GM21360 (cell line): Measurements from ENCODE around the gene DCLK1.

Experiments
- ATAC-seq: cut with Tn5 transposase; IDR thresholded peaks from one replicate; pipeline ENCODE4 v1.9.1; 2021; ENCODE audit warnings: mild to moderate bottlenecking, moderate library complexity; ENCODE audit not compliant: unreplicated experiment

Gene DCLK1

DNA sequence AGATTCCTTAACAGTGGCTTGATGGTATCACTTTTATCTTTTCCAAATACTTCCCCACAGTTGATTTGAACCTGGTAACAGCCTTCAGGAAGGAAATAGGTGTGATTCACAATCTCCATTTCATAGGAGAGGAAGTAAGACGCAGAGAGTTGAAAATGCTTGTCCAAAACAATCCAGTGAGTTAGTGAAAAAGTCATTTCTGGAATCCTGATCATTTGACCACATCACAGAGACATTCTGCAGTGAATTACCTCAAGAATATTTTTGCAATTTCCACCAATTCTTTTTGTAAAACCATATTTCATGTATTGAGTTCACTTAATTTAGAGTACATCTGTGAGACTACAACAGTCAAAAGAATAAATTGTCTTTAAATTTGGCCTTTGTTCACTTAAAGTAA is 292.8 kb downstream of the DCLK1 start:
- no peak for ATAC-seq

- no peak for ATAC-seq
Measured at GRCh38 chr13:35836446-35836845, 294.7 kb downstream of the DCLK1 start.

GRCh38 chr13:35835989-35836388 is 295.2 kb downstream of the DCLK1 start:
- no peak for ATAC-seq

DNA sequence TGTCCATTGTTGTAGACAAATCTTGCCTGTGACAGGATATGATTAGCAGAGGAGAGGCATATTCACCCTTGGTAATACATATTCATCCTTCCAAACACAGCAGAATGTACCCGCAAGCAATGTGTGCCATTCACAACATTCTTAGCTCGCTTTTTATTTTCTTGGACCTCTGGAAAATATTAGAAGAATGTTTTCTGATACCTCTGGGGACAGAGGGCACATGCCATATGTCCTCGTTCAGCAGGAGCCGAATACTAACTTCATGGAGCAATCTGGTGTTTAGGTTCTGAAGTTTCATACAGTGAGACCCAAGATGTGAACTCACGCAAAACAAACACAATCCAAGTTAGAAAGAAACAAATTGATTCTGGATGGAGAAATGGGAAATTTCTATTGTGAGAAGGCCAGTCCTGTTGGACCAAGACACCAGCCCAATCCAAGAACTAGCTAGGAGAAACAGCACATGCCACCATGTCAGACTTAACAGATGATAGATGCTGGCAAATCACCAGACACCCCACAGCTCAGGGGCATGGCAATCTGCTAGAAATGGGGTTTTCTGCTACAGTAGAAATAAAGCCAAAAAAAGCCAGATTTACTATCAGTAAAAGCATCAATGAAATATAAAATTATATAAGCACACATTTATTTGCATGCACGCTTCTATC is 297.4 kb downstream of the DCLK1 start:
- no peak for ATAC-seq

- no peak for ATAC-seq
Measured at GRCh38 chr13:35833031-35833430, 298.2 kb downstream of the DCLK1 start.

DNA sequence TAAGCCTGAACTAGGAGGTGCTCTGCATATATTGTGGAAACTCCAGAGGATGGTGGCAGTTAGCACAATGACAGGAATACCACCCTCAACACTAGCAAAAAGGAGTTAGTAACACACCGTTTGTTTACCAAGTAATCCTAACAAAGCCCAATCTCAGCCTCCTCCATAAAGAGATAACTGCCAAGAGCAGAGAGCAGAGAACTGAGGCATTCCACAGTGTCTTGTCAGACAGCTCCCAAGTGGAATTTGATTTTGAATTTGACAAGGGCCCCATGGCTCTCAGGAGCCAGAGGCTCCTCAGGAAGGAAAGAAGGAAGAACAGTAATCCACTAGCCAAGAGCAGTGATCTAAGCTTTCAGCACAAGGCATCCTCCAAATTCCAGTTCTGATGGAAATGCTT is 298.6 kb downstream of the DCLK1 start:
- ATAC-seq: no peak

DNA sequence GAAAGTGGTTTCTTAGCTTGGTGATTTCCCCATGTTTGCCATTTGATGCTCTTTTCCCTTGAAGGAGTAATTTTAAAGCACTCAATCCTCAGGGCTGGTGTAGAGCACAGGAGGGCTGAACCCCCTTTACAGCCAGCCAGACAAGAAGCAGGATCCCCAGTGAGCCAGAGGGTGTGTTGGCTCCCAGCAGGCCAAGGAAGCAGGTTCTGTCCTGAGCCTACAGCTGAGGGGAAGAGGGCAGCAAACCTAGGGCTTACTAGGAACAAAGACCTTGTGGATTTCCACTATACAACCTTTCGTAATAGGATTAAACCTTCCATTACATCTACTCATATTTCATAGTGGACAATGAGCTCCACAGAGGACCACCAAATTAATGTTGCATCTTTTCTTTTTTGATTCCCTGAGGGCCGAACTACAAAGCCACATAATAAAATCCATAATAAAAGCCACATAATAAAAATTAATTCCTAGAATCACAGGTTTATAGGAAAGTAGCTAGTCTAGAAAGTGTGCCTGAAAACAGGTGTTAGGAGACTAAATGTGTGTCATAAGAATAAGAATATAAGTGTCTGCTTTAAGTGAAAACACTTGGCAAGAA is 300.2 kb downstream of the DCLK1 start:
- no peak for ATAC-seq

- ATAC-seq: no peak
Measured at GRCh38 chr13:35826626-35827254, 304.4 kb downstream of the DCLK1 start.

DNA sequence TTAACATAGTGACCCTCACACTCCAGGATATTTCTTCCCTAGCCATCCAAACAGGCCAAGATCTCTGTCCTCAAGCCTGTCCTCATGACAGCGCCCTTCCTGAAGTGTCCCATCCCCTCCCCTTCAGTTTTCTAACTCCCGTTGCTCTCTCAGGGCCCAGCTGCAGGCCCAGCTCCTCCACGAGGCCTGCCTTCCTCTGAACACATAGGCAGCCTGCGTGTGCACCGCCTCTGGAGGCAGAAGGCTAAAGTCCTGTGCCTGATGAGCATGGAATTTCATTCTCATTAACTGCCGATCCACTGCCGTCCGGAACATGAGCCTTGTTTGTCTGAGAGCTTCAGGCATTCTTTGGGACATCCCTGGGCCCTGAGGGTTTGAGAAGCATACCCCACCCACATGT is 306.4 kb downstream of the DCLK1 start:
- ATAC-seq: no peak

DNA sequence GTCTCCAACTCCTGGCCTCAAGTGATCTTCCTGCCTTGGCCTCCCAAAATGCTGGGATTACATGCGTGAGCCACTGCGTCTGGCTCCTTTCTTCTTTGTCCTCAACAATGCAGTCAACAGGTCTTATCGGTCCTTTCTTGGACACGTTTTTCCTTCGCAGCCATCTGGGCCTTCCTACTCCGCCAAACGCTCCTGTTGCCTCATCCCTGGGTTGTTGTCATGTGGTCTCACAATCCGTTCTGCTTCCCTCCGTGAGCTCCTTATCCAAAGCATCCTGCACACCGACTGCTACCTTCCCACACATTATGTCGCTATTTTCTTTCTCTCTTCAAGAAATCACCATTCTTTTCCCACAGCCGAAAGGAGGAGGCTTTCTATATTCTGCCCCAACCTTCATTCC is 306.8 kb downstream of the DCLK1 start:
- no peak for ATAC-seq

- ATAC-seq: no peak
Measured at GRCh38 chr13:35822666-35823065, 308.5 kb downstream of the DCLK1 start.

DNA sequence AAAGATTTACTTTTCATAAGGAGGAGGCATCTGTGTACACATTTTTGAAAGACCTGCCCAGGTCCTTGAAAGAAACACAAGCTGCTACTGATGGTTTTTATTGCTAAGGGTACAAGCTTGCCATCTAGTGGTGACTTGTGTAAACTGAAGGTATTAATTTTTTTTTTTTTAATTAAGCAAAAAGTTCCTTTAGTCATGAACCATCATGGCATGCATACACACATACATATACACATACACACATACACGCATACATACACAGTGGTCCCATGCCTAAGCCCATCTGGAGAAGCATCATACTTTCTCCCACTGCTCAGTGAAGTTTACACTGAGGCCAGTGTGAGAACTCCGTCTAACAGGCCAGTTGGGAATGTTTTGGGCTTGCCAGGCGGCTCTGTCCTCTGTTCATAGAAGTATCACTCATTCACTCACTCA is 312.5 kb downstream of the DCLK1 start:
- no peak for ATAC-seq

GRCh38 chr13:35817642-35818607 is 313.3 kb downstream of the DCLK1 start:
- ATAC-seq: no peak

DNA sequence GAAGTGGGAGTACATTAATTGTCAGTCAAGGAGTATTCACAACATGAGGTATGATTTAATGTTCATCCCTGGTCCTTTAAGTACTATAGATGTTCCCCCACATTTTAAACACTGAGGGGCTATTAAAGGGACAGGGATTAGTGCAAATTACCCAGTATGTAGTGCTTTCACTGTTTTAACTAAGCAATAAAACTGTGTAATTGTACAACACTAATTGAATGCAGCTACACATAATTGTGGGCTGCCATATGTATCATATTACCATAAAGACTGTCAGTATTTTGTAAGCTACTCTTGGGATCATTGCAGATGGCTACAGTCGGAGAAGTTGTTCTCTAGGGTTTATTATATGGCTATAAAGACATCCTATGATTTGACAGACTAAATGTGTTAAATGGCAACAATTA is 316.6 kb downstream of the DCLK1 start:
- no peak for ATAC-seq

GRCh38 chr13:35812736-35813135 is 318.4 kb downstream of the DCLK1 start:
- ATAC-seq: no peak

GRCh38 chr13:35810321-35810720 is 320.9 kb downstream of the DCLK1 start:
- ATAC-seq: no peak

- ATAC-seq: no peak
Measured at GRCh38 chr13:35808846-35809245, 322.3 kb downstream of the DCLK1 start.

DNA sequence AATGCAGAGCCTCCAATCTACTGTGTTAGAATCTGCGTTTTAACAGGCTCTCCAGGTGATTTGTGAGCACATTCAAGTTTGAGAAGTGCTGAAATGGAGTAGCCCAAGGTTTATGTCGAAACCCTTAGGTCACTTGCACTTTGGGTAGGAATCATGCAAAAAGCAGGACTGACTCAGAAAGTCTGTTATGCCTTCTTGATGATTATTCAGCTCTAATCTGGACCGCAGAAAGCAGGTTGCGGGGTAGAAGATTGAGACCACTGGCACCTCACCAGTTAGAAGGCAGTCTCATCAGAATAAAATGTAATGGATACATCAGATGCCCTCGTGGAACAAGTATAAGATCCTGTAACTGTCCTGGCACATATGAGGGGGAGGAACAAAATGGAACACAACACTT is 326.3 kb downstream of the DCLK1 start:
- ATAC-seq: no peak

DNA sequence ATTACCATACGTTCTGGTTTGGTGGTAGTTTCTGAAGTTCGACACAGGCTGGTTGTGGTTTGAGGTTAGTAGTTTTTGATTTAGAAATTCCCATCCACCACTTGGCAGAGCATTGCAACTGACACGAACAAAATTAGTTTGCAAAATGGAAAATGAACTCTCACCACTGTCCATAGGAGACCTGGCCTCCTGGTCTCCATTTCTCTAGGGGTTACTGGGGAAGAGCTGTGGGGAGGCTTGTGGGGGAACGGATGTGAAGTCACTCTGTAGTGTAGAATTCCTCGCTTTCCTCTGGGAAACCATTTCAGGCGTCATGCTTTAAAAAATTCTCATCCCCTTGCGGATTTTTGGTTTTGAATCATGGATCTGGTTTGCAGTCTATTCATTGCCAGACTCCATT is 333.2 kb downstream of the DCLK1 start:
- no peak for ATAC-seq

DNA sequence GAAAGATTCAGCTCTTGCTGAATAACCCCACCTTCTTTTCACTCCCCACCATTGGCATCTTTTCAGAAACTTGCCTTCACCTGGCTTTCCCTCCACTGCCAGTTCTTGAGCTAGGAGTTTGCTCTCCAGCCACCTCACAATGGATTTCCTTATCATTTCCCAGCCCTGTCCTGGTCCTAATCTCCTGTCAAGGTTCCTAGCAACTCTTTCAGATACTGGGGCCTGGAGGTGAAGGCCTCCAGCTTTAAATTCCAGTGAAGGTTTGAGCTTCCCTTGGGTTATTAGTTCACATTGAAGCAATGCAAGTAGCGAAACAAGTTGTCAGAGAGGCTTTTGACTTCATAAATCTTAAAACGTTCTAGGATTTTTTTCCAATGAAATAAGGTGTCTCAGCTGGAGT is 333.9 kb downstream of the DCLK1 start:
- ATAC-seq: no peak

DNA sequence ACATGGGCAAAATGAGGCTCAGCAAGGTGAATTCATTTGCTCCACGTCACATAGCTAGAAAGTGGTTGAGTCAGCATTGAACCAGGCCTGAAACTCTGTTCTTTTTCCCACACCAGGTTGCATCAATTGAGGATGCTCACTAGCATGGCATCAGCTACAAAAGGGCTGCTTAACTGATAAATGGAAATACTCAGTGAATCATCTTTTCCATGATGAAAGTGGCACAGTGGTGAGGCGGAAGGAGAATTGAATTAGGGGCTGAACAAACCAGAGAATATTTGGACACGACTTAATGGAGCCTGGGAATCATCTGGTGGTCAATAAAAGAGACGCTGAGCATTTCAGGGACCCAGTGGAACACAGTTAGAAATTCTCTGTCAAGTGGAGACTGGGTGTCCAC is 334.6 kb downstream of the DCLK1 start:
- ATAC-seq: no peak
